Progenitor cell of endocrine pancreas (in vitro differentiated cells): Measurements from ENCODE around the gene ST3GAL3. TPM values are rescaled to one million over a fixed set of nuclear protein-coding genes. Genes with fewer than 3 reads are reported as not detected.
"Not testable (repeated sequence)": the region's sequence is repeated elsewhere in the genome, so short reads cannot be mapped to it uniquely, and the experiment has no call there.

Experiments used
- DNase-seq: peaks from one replicate; pipeline ENCODE4 v3.0.0; 2021; ENCODE audit warnings: low spot score; ENCODE audit not compliant: unreplicated experiment
- H3K27ac Mint-ChIP-seq: 2 replicates; pipeline ENCODE4 v1.8.0; 2021; ENCODE audit warnings: mild to moderate bottlenecking, moderate library complexity, mixed read lengths
- H3K27me3 Mint-ChIP-seq: 2 replicates; pipeline ENCODE4 v1.8.0; 2021; ENCODE audit warnings: mixed read lengths
- H3K36me3 Mint-ChIP-seq: 2 replicates; pipeline ENCODE4 v1.8.0; 2022; ENCODE audit warnings: mixed read lengths; ENCODE audit not compliant: insufficient read depth
- H3K4me1 Mint-ChIP-seq: 2 replicates; pipeline ENCODE4 v1.8.0; 2021; ENCODE audit warnings: low read depth, mixed read lengths
- H3K4me3 Mint-ChIP-seq: 2 replicates; pipeline ENCODE4 v1.8.0; 2021; ENCODE audit warnings: low read depth, mild to moderate bottlenecking, moderate library complexity, mixed read lengths
- H3K9me3 Mint-ChIP-seq: 2 replicates; pipeline ENCODE4 v1.8.0; 2021; ENCODE audit warnings: low read depth, mixed read lengths
- CTCF ChIP-seq: fragments of 200-600 bp; sonication (generic); IDR thresholded peaks from one replicate; pipeline ENCODE4 v1.5.0; 2021; ENCODE audit warnings: antibody characterized with exemption, mild to moderate bottlenecking; ENCODE audit not compliant: unreplicated experiment
- total RNA-seq: library from RNA; stranded (reverse); gene quantifications from 2 replicates; pipeline ENCODE4 v1.2.1, GENCODE V29; 2021

Gene ST3GAL3
- total RNA-seq, 1 donor from 2014 or later, result 14.9 TPM

GRCh38 chr1:43719063-43719462 is 11.7 kb downstream of the ST3GAL3 start:
- Mint-ChIP-seq H3K27ac (no peak overlapping the region), H3K4me1 (no peaks in the 10 kb centered on the region), H3K9me3 (no peaks in the 10 kb centered on the region), H3K36me3 (no peaks in the 10 kb centered on the region), H3K4me3 (no peak overlapping the region), H3K27me3 (no peaks in the 10 kb centered on the region)
- no peak for TF ChIP-seq CTCF
- DNase-seq, result no peak

GRCh38 chr1:43719670-43720419 is 12.5 kb downstream of the ST3GAL3 start:
- not testable (repeated sequence) for DNase-seq, H3K27me3 Mint-ChIP-seq, H3K36me3 Mint-ChIP-seq, H3K9me3 Mint-ChIP-seq, H3K4me1 Mint-ChIP-seq, H3K27ac Mint-ChIP-seq, H3K4me3 Mint-ChIP-seq

- no peak for DNase-seq
- no peaks in the 10 kb centered on the region for H3K27me3 Mint-ChIP-seq
- no peak for TF ChIP-seq CTCF
- no peaks in the 10 kb centered on the region for H3K4me1 Mint-ChIP-seq
- H3K36me3 Mint-ChIP-seq, result no peaks in the 10 kb centered on the region
- H3K9me3 Mint-ChIP-seq, result no peaks in the 10 kb centered on the region
- no peak overlapping the region for H3K4me3 Mint-ChIP-seq
- no peak overlapping the region for H3K27ac Mint-ChIP-seq
Observed at GRCh38 chr1:43722810-43723209, 15.5 kb downstream of the ST3GAL3 start.

DNA sequence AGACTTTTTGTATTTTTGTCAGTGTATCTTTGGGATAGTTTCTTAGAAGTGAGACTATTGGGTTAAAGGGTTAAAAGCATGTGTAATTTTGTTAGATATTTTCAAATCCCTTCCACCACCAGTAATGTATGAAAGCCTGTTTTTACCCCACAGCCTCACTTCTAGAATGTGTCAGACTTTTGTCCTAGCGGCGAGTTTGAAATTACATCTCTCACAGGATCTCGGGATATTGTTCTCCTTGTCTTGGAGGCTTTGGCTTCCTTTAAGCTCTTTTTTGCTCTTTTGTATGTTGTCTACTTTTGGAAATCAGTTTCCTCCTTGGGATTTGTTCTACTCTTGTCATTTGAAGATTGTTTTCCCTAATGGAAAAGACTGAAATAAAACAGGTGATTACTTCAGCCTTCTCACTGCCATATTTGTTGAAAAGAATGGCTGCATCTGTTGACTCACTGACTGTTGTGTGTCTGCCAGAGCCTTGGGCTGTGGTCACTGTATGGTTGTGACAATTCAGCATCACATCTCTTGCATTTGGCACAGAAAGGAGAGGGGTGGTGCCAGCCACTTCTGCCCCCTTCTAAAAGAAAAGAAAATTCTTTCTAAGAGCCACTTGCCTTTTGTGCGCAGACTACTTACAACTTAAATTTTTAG is 22.6 kb downstream of the ST3GAL3 start:
- DNase-seq, result no peak
- Mint-ChIP-seq H3K36me3 (no peaks in the 10 kb centered on the region), H3K27ac (peak overlapping the region; percentile 7), H3K9me3 (no peaks in the 10 kb centered on the region), H3K4me1 (no peaks in the 10 kb centered on the region), H3K27me3 (no peaks in the 10 kb centered on the region), H3K4me3 (no peak overlapping the region)
- no peak for TF ChIP-seq CTCF

DNA sequence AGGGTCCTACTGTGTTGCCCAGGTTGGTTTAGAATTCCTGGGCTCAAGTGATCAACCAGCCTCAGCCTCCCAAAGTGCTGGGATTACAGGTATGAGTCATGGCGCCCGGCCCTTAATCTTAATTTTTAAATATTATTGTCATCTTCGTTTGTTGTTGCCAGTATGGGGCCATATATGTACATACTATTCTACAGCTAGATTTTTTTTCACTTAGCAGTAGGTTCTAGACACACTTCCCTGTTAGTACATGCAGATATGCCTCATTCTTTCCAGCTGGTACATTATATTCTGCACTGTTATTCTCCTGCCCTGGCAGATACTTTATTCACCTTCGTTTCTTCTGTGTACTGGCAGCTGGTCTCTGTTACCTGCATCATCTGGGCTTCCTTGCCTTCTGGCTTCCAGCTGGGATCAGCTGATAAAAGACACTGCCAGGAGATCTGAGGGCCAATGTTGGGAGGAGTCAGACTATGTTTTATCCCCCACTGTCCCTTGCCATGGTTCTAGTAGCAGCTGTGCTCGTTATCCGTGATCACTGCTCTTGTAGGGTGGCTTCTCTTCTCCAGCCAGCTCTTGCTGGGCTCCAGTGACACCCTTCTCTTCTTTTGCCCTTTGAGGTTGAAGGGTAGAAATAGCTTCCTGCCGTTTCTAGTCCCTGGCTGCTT is 24.7 kb downstream of the ST3GAL3 start:
- Mint-ChIP-seq H3K9me3 (no peaks in the 10 kb centered on the region), H3K36me3 (no peaks in the 10 kb centered on the region), H3K4me1 (no peaks in the 10 kb centered on the region), H3K27ac (no peak overlapping the region), H3K27me3 (no peaks in the 10 kb centered on the region), H3K4me3 (no peak overlapping the region)
- no peak for DNase-seq
- TF ChIP-seq CTCF, result no peak
